Left lung (tissue), 10 donors: ENCODE measurements around the gene RPL37. TPM values are rescaled to one million over a fixed set of nuclear protein-coding genes. Genes with fewer than 3 reads are reported as not detected.

Experiments
- ATAC-seq: fragments of 200-7000 bp; cut with Tn5 transposase; one replicate; pipeline ENCODE4 v1.9.1; 2020; ENCODE audit warnings: moderate library complexity
- DNase-seq, 4 donors: peaks; one replicate each; pipeline ENCODE4 v3.0.0-alpha.2; 2013 to 2020
- H3K27ac ChIP-seq, 2 donors: fragments of 200-600 bp; sonication (generic) in 1 of 2; one replicate each; pipeline versions ENCODE4 v1.5.0 to v1.8.0; 2020 to 2021
- H3K27me3 ChIP-seq, 2 donors: fragments of 200-600 bp; sonication (generic) in 1 of 2; one replicate each; pipeline versions ENCODE4 v1.5.0 to v1.8.0; 2020 to 2021
- H3K36me3 ChIP-seq, 2 donors: fragments of 200-600 bp; sonication (generic) in 1 of 2; one replicate each; pipeline versions ENCODE4 v1.5.0 to v1.8.0; 2020 to 2021
- H3K4me1 ChIP-seq, 2 donors: fragments of 200-600 bp; one replicate each; pipeline ENCODE4 v1.8.0; 2021
- H3K4me3 ChIP-seq, 2 donors: fragments of 200-600 bp; sonication (generic) in 1 of 2; one replicate each; pipeline versions ENCODE4 v1.5.0 to v1.8.0; 2020 to 2021; ENCODE audit warnings: mild to moderate bottlenecking in 1 of 2
- H3K9me3 ChIP-seq, 2 donors: fragments of 200-600 bp; sonication (generic) in 1 of 2; one replicate each; pipeline versions ENCODE4 v1.5.0 to v1.8.0; 2020 to 2021
- intact Hi-C, 2 donors: fragments of 100-400 bp; cut with DNase I; formaldehyde crosslinking; loops; one replicate each; pipeline versions ENCODE4 v1.11.2 to v1.14.2; 2022
- polyA plus RNA-seq, 6 donors: library from polyadenylated mRNA; unstranded; fragments of 120-200 nt; gene quantifications; one replicate each; pipeline ENCODE4 v1.2.1, GENCODE V29; 2013; ENCODE audit not compliant: insufficient read length in 6 of 6
- total RNA-seq, 2 donors: library from RNA; stranded (reverse); fragmentation: NEBNext Ultra II Directional; extraction: Animal tissue kit (Norgen Biotek cat#: 25700); gene quantifications; one replicate each; pipeline ENCODE4 v1.2.1, GENCODE V29; 2021
- TF ChIP-seq, protein P1 (sequence below), 2 donors: fragments of 200-600 bp; sonication (generic) in 1 of 2; IDR thresholded peaks; one replicate each; pipeline versions ENCODE4 v1.5.0 to v1.8.0; 2021; ENCODE audit warnings: antibody characterized with exemption in 2 of 2
- donor health status: DM: no; HTN: yes; CAD: no.
- donor health status: DM: no; HTN: no; CAD: no.

Gene RPL37
- total and polyA plus RNA-seq, 8 donors, result 941 to 2,731 (median 2,301) TPM

DNA sequence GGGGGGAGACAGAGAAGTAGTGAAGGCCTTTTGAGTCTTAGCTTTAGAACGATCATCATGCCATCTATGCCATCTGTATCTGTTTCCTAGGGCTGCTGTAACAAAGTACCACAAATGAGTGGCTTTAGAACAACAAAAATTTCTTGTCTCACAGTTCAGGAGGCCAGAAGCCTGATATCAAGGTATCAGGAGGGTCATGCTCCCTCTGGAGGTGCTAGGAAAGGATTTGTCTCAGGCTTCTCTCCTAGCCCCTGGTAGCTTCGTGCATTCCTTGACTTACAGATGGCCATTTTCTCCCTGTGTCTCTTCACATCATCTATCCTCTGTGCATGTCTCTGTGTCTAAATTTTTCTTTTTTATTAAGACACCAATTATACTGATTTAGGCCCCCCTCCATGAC is 11.3 kb upstream of the RPL37 start:
- TF ChIP-seq, protein P1, sequence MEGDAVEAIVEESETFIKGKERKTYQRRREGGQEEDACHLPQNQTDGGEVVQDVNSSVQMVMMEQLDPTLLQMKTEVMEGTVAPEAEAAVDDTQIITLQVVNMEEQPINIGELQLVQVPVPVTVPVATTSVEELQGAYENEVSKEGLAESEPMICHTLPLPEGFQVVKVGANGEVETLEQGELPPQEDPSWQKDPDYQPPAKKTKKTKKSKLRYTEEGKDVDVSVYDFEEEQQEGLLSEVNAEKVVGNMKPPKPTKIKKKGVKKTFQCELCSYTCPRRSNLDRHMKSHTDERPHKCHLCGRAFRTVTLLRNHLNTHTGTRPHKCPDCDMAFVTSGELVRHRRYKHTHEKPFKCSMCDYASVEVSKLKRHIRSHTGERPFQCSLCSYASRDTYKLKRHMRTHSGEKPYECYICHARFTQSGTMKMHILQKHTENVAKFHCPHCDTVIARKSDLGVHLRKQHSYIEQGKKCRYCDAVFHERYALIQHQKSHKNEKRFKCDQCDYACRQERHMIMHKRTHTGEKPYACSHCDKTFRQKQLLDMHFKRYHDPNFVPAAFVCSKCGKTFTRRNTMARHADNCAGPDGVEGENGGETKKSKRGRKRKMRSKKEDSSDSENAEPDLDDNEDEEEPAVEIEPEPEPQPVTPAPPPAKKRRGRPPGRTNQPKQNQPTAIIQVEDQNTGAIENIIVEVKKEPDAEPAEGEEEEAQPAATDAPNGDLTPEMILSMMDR (IDR thresholded peaks at IDR 0.05), result no peak
- Histone ChIP-seq H3K4me1 (peaks cover 6 to 61% of the 10 kb centered on the region in 2 donors), H3K36me3 (peaks cover 0 to 53% of the 10 kb centered on the region in 2 donors), H3K4me3 (no peak overlapping the region), H3K27ac (no peak overlapping the region), H3K27me3 (no peaks in the 10 kb centered on the region), H3K9me3 (no peaks in the 10 kb centered on the region)
- intact Hi-C loops, result no loop called here
- DNase-seq, result no peak
- no peak for ATAC-seq

DNA sequence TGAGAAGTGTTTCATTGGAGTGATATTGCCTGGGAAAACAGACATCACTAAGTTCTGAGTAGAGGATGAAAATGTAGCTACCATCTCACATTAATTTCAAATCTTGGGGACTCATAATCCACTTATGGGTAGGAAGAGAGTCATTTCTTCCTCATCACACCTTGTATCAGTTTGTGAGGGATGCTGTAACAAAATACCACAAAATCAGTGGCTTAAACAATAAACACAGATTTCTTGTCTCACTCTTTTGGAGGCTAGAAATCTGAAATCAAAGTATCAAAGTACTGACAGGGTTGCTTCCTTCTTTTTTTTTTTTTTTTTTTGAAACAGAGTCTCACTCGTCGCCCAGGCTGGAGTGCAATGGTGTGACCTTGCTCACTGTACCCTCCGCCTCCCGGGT is 9.5 kb upstream of the RPL37 start:
- H3K36me3 ChIP-seq, result peaks cover 0 to 36% of the 10 kb centered on the region in 2 donors
- no peak overlapping the region for H3K4me3 ChIP-seq
- ATAC-seq (no peak), DNase-seq (no peak)
- no peaks in the 10 kb centered on the region for H3K9me3 ChIP-seq
- H3K27ac ChIP-seq, result no peak overlapping the region
- intact Hi-C loops, result no loop called here
- H3K27me3 ChIP-seq, result no peaks in the 10 kb centered on the region
- H3K4me1 ChIP-seq, result peaks cover 6 to 67% of the 10 kb centered on the region in 2 donors
- TF ChIP-seq, protein P1 (IDR thresholded peaks at IDR 0.05), result no peak

DNA sequence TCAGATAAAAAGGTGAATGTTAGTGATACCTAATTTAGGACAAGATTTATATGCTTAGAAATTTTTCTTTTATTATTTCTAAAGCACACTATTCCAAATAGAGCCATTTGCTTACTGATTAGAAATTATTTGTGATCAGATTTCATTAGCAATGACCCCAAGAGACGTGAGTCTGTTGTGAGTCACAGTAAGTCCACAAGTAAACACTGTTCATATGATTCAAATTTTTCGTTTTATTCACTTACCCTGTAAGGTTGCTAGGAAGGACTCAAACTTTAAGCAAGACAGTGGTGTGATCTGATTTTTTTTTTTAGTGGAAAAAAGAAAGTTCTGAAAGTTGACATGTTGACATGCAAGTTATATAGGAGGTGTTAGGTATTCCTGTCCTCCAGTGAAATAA is 7.3 kb upstream of the RPL37 start:
- ATAC-seq, result peak; percentile 67
- DNase-seq, result no peak
- no peaks in the 10 kb centered on the region for H3K27me3 ChIP-seq
- peak overlapping the region; percentile 91 to 95 for H3K27ac ChIP-seq
- H3K4me1 ChIP-seq, result peaks cover 6 to 47% of the 10 kb centered on the region in 2 donors
- peak overlapping the region; percentile 18 to 47 for H3K4me3 ChIP-seq
- TF ChIP-seq, protein P1 (IDR thresholded peaks at IDR 0.05), result no peak
- H3K9me3 ChIP-seq, result no peaks in the 10 kb centered on the region
- intact Hi-C loops, result no loop called here
- H3K36me3 ChIP-seq, result peaks cover 0 to 28% of the 10 kb centered on the region in 2 donors

DNA sequence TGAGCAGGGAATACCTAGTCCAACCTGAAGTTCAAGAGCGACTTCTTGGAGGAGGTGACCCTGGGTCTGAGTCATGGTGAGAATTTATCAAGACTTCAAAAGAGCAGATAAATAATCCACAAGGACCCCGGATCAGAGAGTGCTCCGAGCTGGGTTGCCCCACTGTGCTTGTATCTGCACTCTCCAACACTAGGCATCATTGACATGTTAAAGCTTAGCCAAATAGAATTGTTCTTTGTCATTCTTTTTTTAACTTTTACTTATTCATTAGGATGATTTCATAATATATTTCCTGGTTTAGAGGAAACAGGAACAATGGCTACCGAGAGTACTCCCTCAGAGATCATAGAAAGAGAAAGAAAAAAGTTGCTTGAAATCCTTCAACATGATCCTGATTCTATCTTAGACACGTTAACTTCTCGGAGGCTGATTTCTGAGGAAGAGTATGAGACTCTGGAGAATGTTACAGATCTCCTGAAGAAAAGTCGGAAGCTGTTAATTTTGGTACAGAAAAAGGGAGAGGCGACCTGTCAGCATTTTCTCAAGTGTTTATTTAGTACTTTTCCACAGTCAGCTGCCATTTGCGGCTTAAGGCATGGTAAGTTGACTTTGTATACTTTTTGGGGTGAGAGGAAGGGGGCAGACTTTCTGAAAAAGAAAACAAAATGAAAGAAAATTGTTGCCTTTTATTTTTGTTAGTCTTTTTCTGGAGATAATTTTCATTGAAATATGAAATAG is 6.2 kb upstream of the RPL37 start, which contains the start of gene CARD6:
Gene CARD6, plus strand, starts transcription at position 300 of the 738 bp plus-strand sequence. Its CDS starts 16 bp downstream, at position 316.
- ATAC-seq (peak; percentile 86), DNase-seq (peak in 2 of 4 donors; percentile 26 to 45)
- H3K4me3 ChIP-seq, result peak within 1 kb of the TSS; percentile 18 to 47
- H3K27ac ChIP-seq, result peak within 1 kb of the TSS; percentile 91 to 95
- TF ChIP-seq, protein P1 (IDR thresholded peaks at IDR 0.05), result no peak
- H3K27me3 ChIP-seq, result no peaks in the 10 kb centered on the region
- H3K9me3 ChIP-seq, result no peaks in the 10 kb centered on the region
- H3K4me1 ChIP-seq, result peaks cover 6 to 49% of the 10 kb centered on the region in 2 donors
- H3K36me3 ChIP-seq, result peaks cover 0 to 22% of the 10 kb centered on the region in 2 donors
- intact Hi-C loops, result no loop called here

DNA sequence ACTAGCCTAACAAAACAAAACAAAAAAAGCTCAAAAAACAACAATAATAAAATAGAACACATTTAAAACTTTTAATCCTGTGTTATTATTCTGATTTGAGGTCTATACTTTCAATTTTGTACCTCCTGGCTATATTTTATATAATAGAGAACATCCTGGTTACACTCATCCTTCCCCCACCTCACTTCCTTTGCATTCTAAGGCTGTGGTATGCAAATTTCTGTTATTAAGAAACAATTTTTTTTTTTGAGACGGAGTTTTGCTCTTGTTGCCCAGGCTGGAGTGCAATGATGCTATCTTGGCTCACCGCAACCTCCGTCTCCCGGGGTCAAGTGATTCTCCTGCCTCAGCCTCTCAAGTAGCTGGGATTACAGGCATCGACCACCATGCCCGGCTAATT is 3.1 kb upstream of the RPL37 start:
- no peak overlapping the region for H3K4me3 ChIP-seq
- DNase-seq, result no peak
- peaks cover 14 to 45% of the 10 kb centered on the region in 2 donors for H3K4me1 ChIP-seq
- TF ChIP-seq, protein P1 (IDR thresholded peaks at IDR 0.05), result no peak
- intact Hi-C loops, result no loop called here
- H3K27ac ChIP-seq, result peak overlapping the region in 1 of 2 donors; percentile 55
- H3K27me3 ChIP-seq, result no peaks in the 10 kb centered on the region
- H3K36me3 ChIP-seq, result peaks cover 0 to 9% of the 10 kb centered on the region in 2 donors
- ATAC-seq, result no peak
- no peaks in the 10 kb centered on the region for H3K9me3 ChIP-seq
